ENCODE measurements around the gene CYB561. TPM values are rescaled to one million over a fixed set of nuclear protein-coding genes. Genes with fewer than 3 reads are reported as not detected.
"Not testable (repeated sequence)": the region's sequence is repeated elsewhere in the genome, so short reads cannot be mapped to it uniquely, and the experiment has no call there.

CYB561 gene
- total RNA-seq, 1 donor from 2014 or later = 24.5 TPM

DNA sequence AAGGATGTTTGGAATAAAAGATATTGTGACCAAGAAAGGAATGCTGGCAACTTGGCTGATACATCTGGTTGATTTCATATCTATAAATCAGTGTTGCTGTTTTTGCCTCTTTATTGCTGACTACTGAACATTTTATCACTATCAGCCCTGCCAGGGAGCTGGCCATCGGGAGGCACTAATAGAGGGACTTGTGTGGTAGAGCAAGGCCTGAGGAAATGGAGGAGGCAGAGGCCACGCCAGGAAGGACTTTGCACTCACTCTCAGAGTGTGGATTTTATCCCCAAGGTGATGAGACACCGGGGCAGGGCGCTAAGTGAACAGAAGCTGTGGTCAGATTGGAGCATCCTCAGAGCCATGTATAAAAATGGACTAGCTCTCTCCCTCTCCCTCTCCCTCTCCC, 9.3 kb upstream of the CYB561 start:
- TF ChIP-seq, protein P1, sequence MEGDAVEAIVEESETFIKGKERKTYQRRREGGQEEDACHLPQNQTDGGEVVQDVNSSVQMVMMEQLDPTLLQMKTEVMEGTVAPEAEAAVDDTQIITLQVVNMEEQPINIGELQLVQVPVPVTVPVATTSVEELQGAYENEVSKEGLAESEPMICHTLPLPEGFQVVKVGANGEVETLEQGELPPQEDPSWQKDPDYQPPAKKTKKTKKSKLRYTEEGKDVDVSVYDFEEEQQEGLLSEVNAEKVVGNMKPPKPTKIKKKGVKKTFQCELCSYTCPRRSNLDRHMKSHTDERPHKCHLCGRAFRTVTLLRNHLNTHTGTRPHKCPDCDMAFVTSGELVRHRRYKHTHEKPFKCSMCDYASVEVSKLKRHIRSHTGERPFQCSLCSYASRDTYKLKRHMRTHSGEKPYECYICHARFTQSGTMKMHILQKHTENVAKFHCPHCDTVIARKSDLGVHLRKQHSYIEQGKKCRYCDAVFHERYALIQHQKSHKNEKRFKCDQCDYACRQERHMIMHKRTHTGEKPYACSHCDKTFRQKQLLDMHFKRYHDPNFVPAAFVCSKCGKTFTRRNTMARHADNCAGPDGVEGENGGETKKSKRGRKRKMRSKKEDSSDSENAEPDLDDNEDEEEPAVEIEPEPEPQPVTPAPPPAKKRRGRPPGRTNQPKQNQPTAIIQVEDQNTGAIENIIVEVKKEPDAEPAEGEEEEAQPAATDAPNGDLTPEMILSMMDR (IDR thresholded peaks at IDR 0.05; ENCODE audit: insufficient read depth, low read length, severe bottlenecking) = no peak
- DNase-seq (ENCODE audit: low read depth) (no peak), FAIRE-seq (no peak)
- peaks cover 2% of the 10 kb centered on the region for H3K27me3 ChIP-seq (ENCODE audit: control insufficient read depth, insufficient read depth, low read length)
- H3K36me3 ChIP-seq (ENCODE audit: control insufficient read depth, insufficient read depth, low read length) = no peaks in the 10 kb centered on the region
- H3K4me3 ChIP-seq (ENCODE audit: low read depth, low read length) = no peak overlapping the region

GRCh38 chr17:63454915-63455314, 8.8 kb upstream of the CYB561 start:
- TF ChIP-seq, protein P1 (IDR thresholded peaks at IDR 0.05; ENCODE audit: insufficient read depth, low read length, severe bottlenecking) = no peak
- H3K27me3 ChIP-seq (ENCODE audit: control insufficient read depth, insufficient read depth, low read length) = peaks cover 2% of the 10 kb centered on the region
- DNase-seq (ENCODE audit: low read depth) = no peak
- H3K36me3 ChIP-seq (ENCODE audit: control insufficient read depth, insufficient read depth, low read length) = no peaks in the 10 kb centered on the region
- FAIRE-seq = no peak
- no peak overlapping the region for H3K4me3 ChIP-seq (ENCODE audit: low read depth, low read length)

GRCh38 chr17:63454357-63454756, 8.3 kb upstream of the CYB561 start:
- not testable (repeated sequence) for DNase-seq (ENCODE audit: low read depth); H3K4me3 ChIP-seq (ENCODE audit: low read depth, low read length); H3K36me3 ChIP-seq (ENCODE audit: control insufficient read depth, insufficient read depth, low read length); FAIRE-seq; H3K27me3 ChIP-seq (ENCODE audit: control insufficient read depth, insufficient read depth, low read length)

GRCh38 chr17:63452962-63453551, 7.0 kb upstream of the CYB561 start:
- DNase-seq (ENCODE audit: low read depth) = peak; percentile 33
- Histone ChIP-seq H3K4me3 (ENCODE audit: low read depth, low read length) (no peak overlapping the region), H3K27me3 (ENCODE audit: control insufficient read depth, insufficient read depth, low read length) (peaks cover 2% of the 10 kb centered on the region), H3K36me3 (ENCODE audit: control insufficient read depth, insufficient read depth, low read length) (no peaks in the 10 kb centered on the region)
- FAIRE-seq = peak; percentile 66
- TF ChIP-seq, protein P1 (IDR thresholded peaks at IDR 0.05; ENCODE audit: insufficient read depth, low read length, severe bottlenecking) = no peak

- Histone ChIP-seq H3K27me3 (ENCODE audit: control insufficient read depth, insufficient read depth, low read length) (peaks cover 2% of the 10 kb centered on the region), H3K36me3 (ENCODE audit: control insufficient read depth, insufficient read depth, low read length) (no peaks in the 10 kb centered on the region), H3K4me3 (ENCODE audit: low read depth, low read length) (no peak overlapping the region)
- DNase-seq (ENCODE audit: low read depth) (no peak), FAIRE-seq (no peak)
- TF ChIP-seq, protein P1 (IDR thresholded peaks at IDR 0.05; ENCODE audit: insufficient read depth, low read length, severe bottlenecking) = no peak
Measured at GRCh38 chr17:63452046-63452961, 6.2 kb upstream of the CYB561 start.

- TF ChIP-seq, protein P1 (IDR thresholded peaks at IDR 0.05; ENCODE audit: insufficient read depth, low read length, severe bottlenecking) = no peak
- Histone ChIP-seq H3K27me3 (ENCODE audit: control insufficient read depth, insufficient read depth, low read length) (peaks cover 2% of the 10 kb centered on the region), H3K4me3 (ENCODE audit: low read depth, low read length) (no peak overlapping the region), H3K36me3 (ENCODE audit: control insufficient read depth, insufficient read depth, low read length) (no peaks in the 10 kb centered on the region)
- DNase-seq (ENCODE audit: low read depth) (no peak), FAIRE-seq (no peak)
Measured at GRCh38 chr17:63451150-63451549, 5.0 kb upstream of the CYB561 start.

Data from bronchial epithelial cell (primary cell).